T47D (cell line): ENCODE results near the gene CCDC92.
A peak's percentile ranks its signal among the peaks of the same experiment; 100 is the strongest.

Experiments used
- DNase-seq, 2 experiments: peaks; one replicate each; pipeline versions ENCODE4 v3.0.0 to v3.0.0-alpha.2; 2011 to 2012; ENCODE audit warnings: low read depth in 1 of 2, low spot score in 1 of 2
- JUND ChIP-seq: IDR thresholded peaks from 2 replicates; pipeline ENCODE4 v1.6.1; 2012; ENCODE audit warnings: low read depth
- in situ Hi-C: cut with HindIII; loops from 2 replicates; pipeline ENCODE4 v1.10.0; 2016; ENCODE audit warnings: low sequenced_read_pairs, low pct_unique_long_range_greater_than_20kb

The CCDC92 gene

DNA sequence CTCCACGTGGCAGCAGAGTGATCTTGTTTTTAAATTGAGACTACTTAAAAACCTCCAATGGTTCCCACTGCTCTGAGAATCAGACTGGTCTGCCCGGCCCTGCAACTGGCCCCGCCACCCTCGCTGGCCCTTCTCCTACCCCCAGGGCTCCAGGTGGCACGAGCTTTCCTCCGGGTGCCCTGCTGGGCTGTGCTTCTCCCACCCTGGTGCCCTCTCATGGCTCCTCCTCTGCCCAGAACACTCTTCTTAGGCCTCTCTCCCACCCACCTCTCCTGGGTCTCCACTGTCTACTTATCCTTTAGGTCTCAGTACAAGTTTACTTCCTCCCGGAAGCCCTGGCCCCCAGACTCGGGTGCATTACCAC is 26.5 kb downstream of the CCDC92 start:
- TF ChIP-seq JUND, result no peak
- in situ Hi-C loops, result no loop called here
- peak in 1 of 2 experiments; percentile 32 for DNase-seq

DNA sequence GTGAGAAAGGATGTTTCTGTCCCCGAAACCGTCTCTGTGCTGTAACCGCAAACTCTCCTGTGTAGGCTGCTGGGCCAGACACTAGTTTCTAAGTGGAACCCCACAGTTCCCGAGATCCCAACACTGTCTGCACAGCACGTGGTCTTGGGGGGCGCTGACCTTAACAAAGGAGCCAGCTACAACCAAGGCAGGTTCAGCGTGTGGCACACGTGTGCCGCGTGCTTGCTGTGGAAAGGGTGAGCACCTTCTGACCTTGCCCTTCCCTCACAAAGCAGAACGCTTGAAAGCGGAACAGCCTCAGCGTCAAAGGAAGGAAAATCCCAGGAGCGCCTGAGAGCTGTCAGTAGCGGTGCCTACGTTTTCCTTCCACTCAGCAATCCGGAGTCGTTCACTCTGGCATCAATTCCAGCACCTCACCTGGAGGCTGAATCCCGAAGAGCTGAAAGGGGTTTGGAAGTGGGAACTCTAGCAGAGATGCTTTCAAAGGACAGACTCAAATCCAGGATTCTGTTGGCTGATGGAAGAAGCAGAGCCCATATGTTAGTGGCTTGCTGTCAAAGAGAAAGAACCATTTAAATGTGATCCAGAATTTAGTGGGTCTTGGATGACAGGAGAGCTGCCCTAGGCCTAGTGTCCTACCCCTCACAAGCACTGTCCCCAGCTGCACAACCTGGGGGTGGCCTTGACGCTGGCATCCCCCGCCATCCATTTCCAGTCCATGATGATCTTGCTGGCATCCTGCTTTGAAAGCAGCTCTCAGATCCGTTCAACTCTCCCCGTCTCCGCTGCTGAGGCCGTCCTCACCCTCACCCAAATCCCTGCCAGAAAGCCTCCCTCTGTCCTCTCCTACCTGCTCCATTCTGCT is 27.1 kb downstream of the CCDC92 start:
- no peak for TF ChIP-seq JUND
- no peak for DNase-seq
- in situ Hi-C loops, result no loop called here

- in situ Hi-C loops, result no loop called here
- TF ChIP-seq JUND, result no peak
- DNase-seq, result no peak
Measured at GRCh38 chr12:123944696-123945095, 27.9 kb downstream of the CCDC92 start.

DNA sequence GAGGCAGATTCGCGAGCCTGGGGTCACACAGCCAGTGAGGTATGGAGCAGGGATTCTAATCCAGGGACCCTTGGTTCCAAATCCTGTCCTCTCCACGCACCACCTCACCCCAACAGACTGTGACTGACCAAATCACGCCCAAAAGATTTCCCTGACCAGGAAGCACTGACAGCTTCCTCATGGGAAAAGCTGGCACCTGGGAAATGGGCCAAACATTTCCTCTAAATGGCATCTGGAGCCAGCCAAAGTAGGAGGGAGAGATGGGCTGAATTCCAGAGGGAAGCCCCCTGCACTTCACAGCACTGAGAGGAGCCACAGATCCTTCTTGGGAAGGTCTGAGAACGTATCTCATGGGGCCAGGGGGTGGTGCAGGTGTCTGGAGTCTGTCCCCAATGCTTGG is 28.8 kb downstream of the CCDC92 start:
- no peak for TF ChIP-seq JUND
- DNase-seq, result no peak
- in situ Hi-C loops, result no loop called here

GRCh38 chr12:123942911-123943648 is 29.6 kb downstream of the CCDC92 start:
- in situ Hi-C loops, result no loop called here
- no peak for DNase-seq
- TF ChIP-seq JUND, result no peak

DNA sequence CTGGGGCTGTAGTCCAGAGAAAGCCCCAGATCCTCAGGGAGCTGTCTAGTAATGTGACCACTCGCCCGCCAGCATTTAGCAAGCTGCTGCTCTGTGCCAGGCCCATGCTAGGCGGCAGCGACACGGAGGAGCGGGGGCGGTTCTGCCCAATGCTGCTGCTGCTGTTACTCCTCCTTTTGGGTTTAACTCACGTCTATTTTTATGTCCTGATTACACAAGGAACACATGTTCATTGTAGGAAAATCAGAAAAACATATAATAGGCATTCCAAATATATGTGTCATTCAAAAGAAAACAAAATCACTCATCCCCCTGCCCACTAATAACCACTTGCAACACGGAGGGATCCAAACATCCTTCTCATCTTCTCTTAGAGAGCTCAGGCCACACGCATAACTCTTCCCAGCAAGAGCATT is 30.4 kb downstream of the CCDC92 start:
- DNase-seq, result no peak
- no peak for TF ChIP-seq JUND
- in situ Hi-C loops, result no loop called here

DNA sequence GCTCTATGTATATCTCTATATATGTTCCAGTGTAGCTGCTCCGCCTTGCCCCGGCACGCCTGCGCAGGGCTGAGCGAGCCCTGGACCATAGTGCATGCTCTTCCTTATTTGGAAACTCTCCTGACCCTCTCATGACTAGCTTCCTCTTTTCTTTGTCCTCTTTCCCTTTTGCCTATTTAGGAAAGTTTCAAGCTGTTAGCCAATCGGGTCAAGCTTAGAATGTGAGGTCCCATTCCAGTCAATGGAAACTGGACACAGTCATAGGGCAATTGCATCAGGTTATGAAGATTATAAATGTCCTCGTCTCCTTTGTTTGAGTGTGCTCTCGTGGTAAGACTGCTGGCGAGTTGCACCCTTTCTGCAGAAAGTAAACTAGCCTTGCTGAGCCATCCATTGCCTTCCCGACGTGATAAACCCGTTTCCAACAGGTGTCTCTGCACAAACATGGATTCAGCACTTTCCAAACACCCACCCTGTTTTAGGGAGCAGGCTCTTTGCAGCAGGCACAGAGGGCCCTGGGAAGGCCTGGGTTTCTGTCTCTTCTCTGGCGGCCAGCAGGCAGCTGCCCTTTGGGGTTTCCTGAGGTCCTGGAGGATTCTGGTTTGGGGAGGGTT is 30.9 kb downstream of the CCDC92 start:
- TF ChIP-seq JUND, result no peak
- no peak for DNase-seq
- in situ Hi-C loops, result no loop called here

- DNase-seq, result no peak
- in situ Hi-C loops, result no loop called here
- TF ChIP-seq JUND, result no peak
Measured at GRCh38 chr12:123941000-123941399, 31.6 kb downstream of the CCDC92 start.

DNA sequence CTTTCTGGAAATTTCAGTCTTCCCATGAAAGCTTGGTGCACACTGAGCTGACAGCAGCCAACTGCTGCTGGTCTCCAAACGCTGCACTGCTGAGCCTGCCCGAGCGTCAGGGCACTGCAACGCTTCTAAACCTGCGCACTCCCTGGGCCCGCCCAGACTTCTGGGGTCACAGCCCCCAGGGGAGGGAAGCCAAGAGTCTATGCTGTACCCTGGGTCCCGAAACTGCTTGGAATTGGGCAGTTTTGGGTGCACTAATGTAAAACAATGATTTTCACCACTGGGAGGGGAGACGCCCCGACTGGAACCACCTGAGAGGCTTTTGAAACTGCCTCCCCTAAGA is 32.0 kb downstream of the CCDC92 start:
- TF ChIP-seq JUND, result no peak
- in situ Hi-C loops, result no loop called here
- DNase-seq, result no peak

GRCh38 chr12:123939716-123940626 is 32.7 kb downstream of the CCDC92 start:
- TF ChIP-seq JUND, result no peak
- in situ Hi-C loops, result no loop called here
- no peak for DNase-seq

DNA sequence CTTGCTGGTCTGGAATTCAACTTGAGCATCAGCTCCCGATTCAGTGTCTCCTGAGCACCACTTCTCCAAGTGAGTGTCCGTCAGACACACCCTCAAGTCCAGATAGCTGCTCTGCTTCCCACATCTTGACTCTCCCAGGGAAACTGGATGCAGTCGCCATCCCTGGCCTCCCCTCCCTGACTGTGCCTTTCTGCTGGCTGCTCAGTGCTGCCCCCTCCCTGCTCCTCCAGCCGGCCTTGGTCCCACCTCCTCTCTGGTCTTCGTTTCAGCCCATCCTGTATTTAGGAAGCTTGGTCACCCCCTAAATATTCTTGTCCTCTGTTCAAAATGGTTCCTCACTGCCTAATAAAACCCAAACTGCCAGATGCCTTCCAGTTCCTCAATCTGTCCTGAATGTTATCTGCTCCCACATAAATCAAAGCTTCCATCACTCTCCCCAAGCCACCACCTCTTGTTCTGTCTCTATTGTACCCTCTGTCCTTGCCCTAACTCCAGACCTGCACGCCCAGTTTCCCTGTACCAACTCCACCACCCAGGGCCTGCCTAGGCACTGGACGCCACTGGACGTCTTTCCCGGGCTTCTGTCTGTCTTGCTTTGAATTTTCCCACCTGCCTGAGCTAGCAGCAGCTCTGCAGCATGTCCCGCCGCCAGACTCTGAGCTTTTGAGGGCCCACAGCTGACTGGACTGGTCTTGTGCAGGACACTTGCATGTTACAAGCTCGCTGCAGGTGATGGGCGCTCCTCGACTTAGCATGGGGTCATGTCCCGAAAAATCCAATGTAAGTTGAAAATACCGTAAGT is 33.8 kb downstream of the CCDC92 start:
- no peak for TF ChIP-seq JUND
- in situ Hi-C loops, result no loop called here
- no peak for DNase-seq
